Chondrocyte (in vitro differentiated cells): ENCODE measurements around the gene DNPEP. TPM values are rescaled to one million over a fixed set of nuclear protein-coding genes. Genes with fewer than 3 reads are reported as not detected.
A peak's percentile ranks its signal among the peaks of the same experiment; 100 is the strongest.
"Not testable (repeated sequence)": the region's sequence is repeated elsewhere in the genome, so short reads cannot be mapped to it uniquely, and the experiment has no call there.

Source experiments
- DNase-seq: peaks from one replicate; pipeline ENCODE4 v3.0.0; 2021; ENCODE audit warnings: mixed read lengths, low spot score
- H3K27ac Mint-ChIP-seq: one replicate; pipeline ENCODE4 v1.8.0; 2021; ENCODE audit warnings: mild to moderate bottlenecking, moderate library complexity, mixed read lengths; ENCODE audit not compliant: unreplicated experiment
- H3K27me3 Mint-ChIP-seq: 2 replicates; pipeline ENCODE4 v1.8.0; 2021; ENCODE audit warnings: low read depth, mixed read lengths
- H3K36me3 Mint-ChIP-seq: 2 replicates; pipeline ENCODE4 v1.8.0; 2021; ENCODE audit warnings: low read depth, mixed read lengths
- H3K4me1 Mint-ChIP-seq: 2 replicates; pipeline ENCODE4 v1.8.0; 2021; ENCODE audit warnings: low read depth, mild to moderate bottlenecking, mixed read lengths
- H3K4me3 Mint-ChIP-seq: one replicate; pipeline ENCODE4 v1.8.0; 2021; ENCODE audit warnings: mild to moderate bottlenecking, moderate library complexity, mixed read lengths; ENCODE audit not compliant: unreplicated experiment
- H3K9me3 Mint-ChIP-seq: 2 replicates; pipeline ENCODE4 v1.8.0; 2021; ENCODE audit warnings: low read depth, mixed read lengths
- CTCF ChIP-seq: fragments of 200-600 bp; sonication (generic); IDR thresholded peaks from 2 replicates; pipeline ENCODE4 v1.5.0; 2021; ENCODE audit warnings: antibody characterized with exemption, mild to moderate bottlenecking, moderate library complexity
- total RNA-seq: library from RNA; stranded (reverse); gene quantifications from 3 replicates; pipeline ENCODE4 v1.2.1, GENCODE V29; 2021

DNPEP gene
- total RNA-seq, 1 donor from 2014 or later = 42.3 TPM

- peaks cover 6% of the 10 kb centered on the region for H3K9me3 Mint-ChIP-seq
- DNase-seq = no peak
- H3K4me1 Mint-ChIP-seq = peaks cover 21% of the 10 kb centered on the region
Observed at GRCh38 chr2:219410390-219410789, 22.7 kb upstream of the DNPEP start.

GRCh38 chr2:219409619-219410018 is 21.9 kb upstream of the DNPEP start:
- Mint-ChIP-seq H3K27me3 (peaks cover 2% of the 10 kb centered on the region), H3K9me3 (peaks cover 6% of the 10 kb centered on the region), H3K4me3 (no peak overlapping the region), H3K36me3 (peaks cover 5% of the 10 kb centered on the region), H3K4me1 (peaks cover 29% of the 10 kb centered on the region), H3K27ac (no peak overlapping the region)
- TF ChIP-seq CTCF = no peak
- DNase-seq = no peak

More at GRCh38 chr2:219410390-219410789, 22.7 kb upstream of the DNPEP start:
- TF ChIP-seq CTCF = no peak
- H3K4me3 Mint-ChIP-seq = no peak overlapping the region
- H3K27ac Mint-ChIP-seq = no peak overlapping the region
- H3K27me3 Mint-ChIP-seq = peaks cover 2% of the 10 kb centered on the region
- peaks cover 5% of the 10 kb centered on the region for H3K36me3 Mint-ChIP-seq

GRCh38 chr2:219408631-219409030 is 20.9 kb upstream of the DNPEP start:
- Mint-ChIP-seq H3K4me3 (no peak overlapping the region), H3K36me3 (peaks cover 5% of the 10 kb centered on the region), H3K27ac (no peak overlapping the region), H3K9me3 (peaks cover 6% of the 10 kb centered on the region), H3K4me1 (peaks cover 34% of the 10 kb centered on the region), H3K27me3 (no peaks in the 10 kb centered on the region)
- no peak for TF ChIP-seq CTCF
- no peak for DNase-seq

- H3K36me3 Mint-ChIP-seq = peaks cover 5% of the 10 kb centered on the region
- H3K27me3 Mint-ChIP-seq = no peaks in the 10 kb centered on the region
- H3K9me3 Mint-ChIP-seq = peaks cover 6% of the 10 kb centered on the region
- peaks cover 34% of the 10 kb centered on the region for H3K4me1 Mint-ChIP-seq
- TF ChIP-seq CTCF = no peak
- no peak overlapping the region for H3K4me3 Mint-ChIP-seq
- DNase-seq = no peak
- H3K27ac Mint-ChIP-seq = no peak overlapping the region
Observed at GRCh38 chr2:219408204-219408603, 20.5 kb upstream of the DNPEP start.

GRCh38 chr2:219407343-219407742 is 19.6 kb upstream of the DNPEP start:
- H3K27me3 Mint-ChIP-seq, H3K9me3 Mint-ChIP-seq, H3K36me3 Mint-ChIP-seq, DNase-seq, H3K4me3 Mint-ChIP-seq: not testable (repeated sequence)
- Mint-ChIP-seq H3K4me1 (peaks cover 34% of the 10 kb centered on the region), H3K27ac (peak overlapping the region; percentile 67)

- peak overlapping the region; percentile 67 for H3K27ac Mint-ChIP-seq
- H3K4me3 Mint-ChIP-seq = no peak overlapping the region
- no peak for DNase-seq
- no peaks in the 10 kb centered on the region for H3K9me3 Mint-ChIP-seq
- H3K36me3 Mint-ChIP-seq = peaks cover 2% of the 10 kb centered on the region
- TF ChIP-seq CTCF = no peak
- H3K27me3 Mint-ChIP-seq = no peaks in the 10 kb centered on the region
- H3K4me1 Mint-ChIP-seq = peaks cover 34% of the 10 kb centered on the region
Observed at GRCh38 chr2:219406861-219407230, 19.1 kb upstream of the DNPEP start.
